H9 (cell line): ENCODE measurements around the gene AS3MT. TPM values are rescaled to one million over a fixed set of nuclear protein-coding genes. Genes with fewer than 3 reads are reported as not detected.

Experiments used
- DNase-seq: peaks from one replicate; pipeline ENCODE4 v3.0.0-alpha.2; 2017
- H2AFZ ChIP-seq: one replicate; pipeline ENCODE4 v1.6.1; 2013; ENCODE audit warnings: mild to moderate bottlenecking, low read length, control low read depth, moderate library complexity
- H2AK5ac ChIP-seq: 2 replicates; pipeline ENCODE4 v1.6.1; 2013; ENCODE audit warnings: low read length, control low read depth, mixed read lengths; ENCODE audit not compliant: insufficient read length
- H2BK120ac ChIP-seq: one replicate; pipeline ENCODE4 v1.6.1; 2013; ENCODE audit warnings: low read depth, mild to moderate bottlenecking, low read length, control low read depth, inconsistent platforms; ENCODE audit not compliant: poor library complexity, severe bottlenecking
- H2BK12ac ChIP-seq: 2 replicates; pipeline ENCODE4 v1.6.1; 2013; ENCODE audit warnings: low read length, control low read depth, mixed read lengths, low read depth; ENCODE audit not compliant: insufficient read length
- H2BK15ac ChIP-seq: 2 replicates; pipeline ENCODE4 v1.6.1; 2013; ENCODE audit warnings: low read depth, low read length, control low read depth
- H2BK20ac ChIP-seq: one replicate; pipeline ENCODE4 v1.6.1; 2013; ENCODE audit warnings: low read depth, mild to moderate bottlenecking, low read length, control low read depth, inconsistent platforms; ENCODE audit not compliant: poor library complexity, severe bottlenecking
- H2BK5ac ChIP-seq: 2 replicates; pipeline ENCODE4 v1.6.1; 2013; ENCODE audit warnings: low read length, control low read depth, mixed read lengths; ENCODE audit not compliant: insufficient read length
- H3K14ac ChIP-seq: 2 replicates; pipeline ENCODE4 v1.6.1; 2013; ENCODE audit warnings: low read length, control low read depth; ENCODE audit not compliant: insufficient read depth
- H3K18ac ChIP-seq: 2 replicates; pipeline ENCODE4 v1.6.1; 2013; ENCODE audit warnings: low read depth, mild to moderate bottlenecking, mixed read lengths, low read length, control low read depth; ENCODE audit not compliant: insufficient read length
- H3K23ac ChIP-seq: 2 replicates; pipeline ENCODE4 v1.6.1; 2013; ENCODE audit warnings: low read length, control low read depth, mixed read lengths, low read depth; ENCODE audit not compliant: insufficient read length
- H3K23me2 ChIP-seq: 2 replicates; pipeline ENCODE4 v1.6.1; 2013; ENCODE audit warnings: low read depth, mild to moderate bottlenecking, mixed read lengths, low read length, control low read depth; ENCODE audit not compliant: insufficient read length, poor library complexity, severe bottlenecking
- H3K27ac ChIP-seq: 2 replicates; pipeline ENCODE4 v1.5.1; 2013; ENCODE audit warnings: low read length, control low read depth, mixed read lengths, low read depth; ENCODE audit not compliant: insufficient read length
- H3K27me3 ChIP-seq: 2 replicates; pipeline ENCODE4 v1.6.1; 2013; ENCODE audit warnings: low read length, control low read depth, inconsistent platforms; ENCODE audit not compliant: insufficient read depth
- H3K4ac ChIP-seq: 2 replicates; pipeline ENCODE4 v1.6.1; 2013; ENCODE audit warnings: low read depth, mild to moderate bottlenecking, control low read depth, inconsistent platforms, low read length, moderate library complexity
- H3K4me1 ChIP-seq: 2 replicates; pipeline ENCODE4 v1.6.1; 2013; ENCODE audit warnings: low read length, control low read depth, inconsistent platforms; ENCODE audit not compliant: insufficient read depth
- H3K4me2 ChIP-seq: 2 replicates; pipeline ENCODE4 v1.6.1; 2013; ENCODE audit warnings: low read length, control low read depth, mixed read lengths; ENCODE audit not compliant: insufficient read length, insufficient read depth
- H3K56ac ChIP-seq: 2 replicates; pipeline ENCODE4 v1.6.1; 2013; ENCODE audit warnings: low read depth, mild to moderate bottlenecking, mixed read lengths, low read length, control low read depth; ENCODE audit not compliant: insufficient read length
- H3K79me1 ChIP-seq: 2 replicates; pipeline ENCODE4 v1.6.1; 2013; ENCODE audit warnings: low read depth, mild to moderate bottlenecking, moderate library complexity, low read length, control low read depth, inconsistent platforms; ENCODE audit not compliant: insufficient read depth, poor library complexity, severe bottlenecking
- H3K79me2 ChIP-seq: 2 replicates; pipeline ENCODE4 v1.6.1; 2013; ENCODE audit warnings: low read length, control low read depth, inconsistent platforms; ENCODE audit not compliant: insufficient read depth
- H3K9ac ChIP-seq: 2 replicates; pipeline ENCODE4 v1.6.1; 2013; ENCODE audit warnings: low read length, control low read depth, mixed read lengths; ENCODE audit not compliant: insufficient read length; ENCODE audit errors: extremely low read depth
- H3K9me3 ChIP-seq: one replicate; pipeline ENCODE4 v1.6.1; 2013; ENCODE audit warnings: low read depth, low read length, inconsistent platforms; ENCODE audit not compliant: control insufficient read depth
- H3T11ph ChIP-seq: one replicate; pipeline ENCODE4 v1.6.1; 2013; ENCODE audit warnings: mild to moderate bottlenecking, low read length, control low read depth, inconsistent platforms
- H4K20me1 ChIP-seq: one replicate; pipeline ENCODE4 v1.6.1; 2013; ENCODE audit not compliant: control insufficient read depth, insufficient read length, insufficient read depth
- H4K5ac ChIP-seq: 2 replicates; pipeline ENCODE4 v1.6.1; 2013; ENCODE audit warnings: low read depth, mild to moderate bottlenecking, mixed read lengths, low read length, control low read depth; ENCODE audit not compliant: insufficient read length
- H4K8ac ChIP-seq: replicated peaks from 2 replicates; pipeline ENCODE4 v1.6.1; 2013; ENCODE audit warnings: low read length, control low read depth, mixed read lengths, low read depth; ENCODE audit not compliant: insufficient read length
- H4K91ac ChIP-seq: 2 replicates; pipeline ENCODE4 v1.6.1; 2013; ENCODE audit warnings: low read depth, mild to moderate bottlenecking, moderate library complexity, mixed read lengths, low read length, control low read depth; ENCODE audit not compliant: insufficient read length
- H3K27ac Mint-ChIP-seq, 3 experiments: 2 replicates in 2 of 3; 3 replicates in 1 of 3; pipeline ENCODE4 v1.8.0; 2020 to 2021; ENCODE audit warnings: mixed read lengths in 3 of 3, mild to moderate bottlenecking in 1 of 3, moderate library complexity in 1 of 3
- H3K27me3 Mint-ChIP-seq: 2 replicates; pipeline ENCODE4 v1.8.0; 2021; ENCODE audit warnings: low read depth, mild to moderate bottlenecking, moderate library complexity, mixed read lengths
- H3K36me3 Mint-ChIP-seq, 3 experiments: 2 replicates in 2 of 3; 3 replicates in 1 of 3; pipeline ENCODE4 v1.8.0; 2020 to 2021; ENCODE audit warnings: low read depth in 3 of 3, mixed read lengths in 3 of 3; ENCODE audit not compliant: insufficient read depth in 1 of 3
- H3K4me1 Mint-ChIP-seq, 2 experiments: 2 replicates each; pipeline ENCODE4 v1.8.0; 2020; ENCODE audit warnings: mixed read lengths in 2 of 2
- H3K4me3 Mint-ChIP-seq, 2 experiments: 2 replicates in 1 of 2; 3 replicates in 1 of 2; pipeline ENCODE4 v1.8.0; 2020 to 2021; ENCODE audit warnings: mild to moderate bottlenecking in 2 of 2, mixed read lengths in 2 of 2, moderate library complexity in 1 of 2
- H3K9me3 Mint-ChIP-seq, 2 experiments: 2 replicates in 1 of 2; 3 replicates in 1 of 2; pipeline ENCODE4 v1.8.0; 2020; ENCODE audit warnings: mild to moderate bottlenecking in 2 of 2, mixed read lengths in 2 of 2, moderate library complexity in 1 of 2
- WGBS: extraction: QIAGEN DNeasy Blood & Tissue Kit; methylation state at CpG from one replicate; pipeline ENCODE4 v1.1.7; 2013; ENCODE audit warnings: missing lambda C conversion rate, low lambda C conversion rate, mixed read lengths; ENCODE audit not compliant: insufficient read length; ENCODE audit errors: extremely low coverage; 5-methylcytosine and 5-hydroxymethylcytosine counted together
- total RNA-seq: library from RNA; stranded (reverse); gene quantifications from 2 replicates; pipeline ENCODE4 v1.2.1, GENCODE V29; 2021
- TF ChIP-seq, protein P1 (sequence below): fragments of 200-600 bp; sonication (generic); conservative IDR thresholded peaks from 3 replicates; pipeline ENCODE4 v1.8.0; 2021; ENCODE audit warnings: antibody characterized with exemption, mild to moderate bottlenecking

AS3MT gene
- total RNA-seq, 1 experiment from 2014 or later: 16.4 TPM

DNA sequence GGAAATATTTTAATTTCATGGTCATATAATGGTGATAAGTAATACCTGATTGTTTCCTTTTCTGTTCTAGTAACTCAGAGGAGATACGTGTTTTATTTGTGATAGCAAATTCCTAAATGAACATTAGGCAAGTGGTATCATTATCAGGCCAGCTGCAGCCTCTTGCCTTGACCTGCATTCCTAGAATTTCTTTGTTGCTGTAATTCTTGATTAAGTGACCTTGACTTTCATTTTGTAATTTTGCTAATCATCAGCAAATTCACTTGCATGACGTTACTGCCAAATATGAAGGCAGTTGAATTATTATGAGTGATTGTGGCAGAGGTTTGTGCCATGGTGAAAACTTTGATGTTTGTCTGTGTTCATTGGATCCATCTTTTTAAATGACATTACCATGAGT lies 5.6 kb upstream of the AS3MT start:
- no peaks in the 10 kb centered on the region for H3K27me3 ChIP-seq
- no peak overlapping the region for H3K18ac ChIP-seq
- H3K9ac ChIP-seq: no peak overlapping the region
- H3K4ac ChIP-seq: no peak overlapping the region
- H2BK15ac ChIP-seq: no peak overlapping the region
- no peaks in the 10 kb centered on the region for H3K9me3 ChIP-seq
- H3K27ac Mint-ChIP-seq: no peak overlapping the region
- H3K79me1 ChIP-seq: no peaks in the 10 kb centered on the region
- H3K4me1 Mint-ChIP-seq: peaks cover 0 to under 1% of the 10 kb centered on the region in 2 experiments; a peak in 2 of 4 replicates
- H2BK120ac ChIP-seq: no peak overlapping the region
- H3K23ac ChIP-seq: no peak overlapping the region
- H3K36me3 Mint-ChIP-seq: peaks cover 0 to 6% (median 0%) of the 10 kb centered on the region in 3 experiments; a peak in 2 of 7 replicates
- no peak overlapping the region for H4K8ac ChIP-seq
- no peaks in the 10 kb centered on the region for H4K20me1 ChIP-seq
- no peak overlapping the region for H3T11ph ChIP-seq
- no CpG with 5 or more reads among the region's 2 CpGs for WGBS
- TF ChIP-seq, protein P1, sequence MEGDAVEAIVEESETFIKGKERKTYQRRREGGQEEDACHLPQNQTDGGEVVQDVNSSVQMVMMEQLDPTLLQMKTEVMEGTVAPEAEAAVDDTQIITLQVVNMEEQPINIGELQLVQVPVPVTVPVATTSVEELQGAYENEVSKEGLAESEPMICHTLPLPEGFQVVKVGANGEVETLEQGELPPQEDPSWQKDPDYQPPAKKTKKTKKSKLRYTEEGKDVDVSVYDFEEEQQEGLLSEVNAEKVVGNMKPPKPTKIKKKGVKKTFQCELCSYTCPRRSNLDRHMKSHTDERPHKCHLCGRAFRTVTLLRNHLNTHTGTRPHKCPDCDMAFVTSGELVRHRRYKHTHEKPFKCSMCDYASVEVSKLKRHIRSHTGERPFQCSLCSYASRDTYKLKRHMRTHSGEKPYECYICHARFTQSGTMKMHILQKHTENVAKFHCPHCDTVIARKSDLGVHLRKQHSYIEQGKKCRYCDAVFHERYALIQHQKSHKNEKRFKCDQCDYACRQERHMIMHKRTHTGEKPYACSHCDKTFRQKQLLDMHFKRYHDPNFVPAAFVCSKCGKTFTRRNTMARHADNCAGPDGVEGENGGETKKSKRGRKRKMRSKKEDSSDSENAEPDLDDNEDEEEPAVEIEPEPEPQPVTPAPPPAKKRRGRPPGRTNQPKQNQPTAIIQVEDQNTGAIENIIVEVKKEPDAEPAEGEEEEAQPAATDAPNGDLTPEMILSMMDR: no peak
- H2AK5ac ChIP-seq: no peak overlapping the region
- no peaks in the 10 kb centered on the region for H3K9me3 Mint-ChIP-seq
- H3K27ac ChIP-seq: no peak overlapping the region
- H4K5ac ChIP-seq: no peak overlapping the region
- H2BK20ac ChIP-seq: no peak overlapping the region
- H3K4me3 Mint-ChIP-seq: no peak overlapping the region
- no peak overlapping the region for H3K4me2 ChIP-seq
- no peaks in the 10 kb centered on the region for H3K23me2 ChIP-seq
- H3K4me1 ChIP-seq: no peaks in the 10 kb centered on the region
- H3K56ac ChIP-seq: no peak overlapping the region
- no peak overlapping the region for H2BK12ac ChIP-seq
- no peak overlapping the region for H2BK5ac ChIP-seq
- no peaks in the 10 kb centered on the region for H3K27me3 Mint-ChIP-seq
- no peak overlapping the region for H2AFZ ChIP-seq
- no peak overlapping the region for H4K91ac ChIP-seq
- no peak for DNase-seq
- no peaks in the 10 kb centered on the region for H3K79me2 ChIP-seq
- no peak overlapping the region for H3K14ac ChIP-seq
